ENCODE results near the gene MED13L.
A peak's percentile ranks its signal among the peaks of the same experiment; 100 is the strongest.

Gene MED13L

DNA sequence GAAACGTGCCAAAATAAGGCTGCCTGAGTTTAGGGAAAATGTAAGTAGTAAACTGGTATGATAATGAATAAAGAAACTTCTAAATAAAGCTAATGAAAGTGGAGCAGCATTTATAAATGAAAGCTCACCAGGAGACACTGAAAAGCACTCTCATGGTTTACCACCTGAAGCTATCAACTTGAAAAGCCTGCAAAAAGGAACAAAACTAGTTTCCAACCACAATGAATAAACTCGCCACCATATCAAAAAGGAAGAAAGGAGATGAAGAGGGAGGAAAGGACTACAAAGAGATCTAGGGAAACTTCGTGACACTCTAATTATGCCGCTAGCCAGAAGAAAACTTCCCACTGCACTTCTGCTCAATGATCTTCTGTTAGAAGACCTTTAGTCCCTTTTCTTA, 66.7 kb downstream of the MED13L start:
- no peak for DNase-seq (ENCODE audit: low spot score)

DNA sequence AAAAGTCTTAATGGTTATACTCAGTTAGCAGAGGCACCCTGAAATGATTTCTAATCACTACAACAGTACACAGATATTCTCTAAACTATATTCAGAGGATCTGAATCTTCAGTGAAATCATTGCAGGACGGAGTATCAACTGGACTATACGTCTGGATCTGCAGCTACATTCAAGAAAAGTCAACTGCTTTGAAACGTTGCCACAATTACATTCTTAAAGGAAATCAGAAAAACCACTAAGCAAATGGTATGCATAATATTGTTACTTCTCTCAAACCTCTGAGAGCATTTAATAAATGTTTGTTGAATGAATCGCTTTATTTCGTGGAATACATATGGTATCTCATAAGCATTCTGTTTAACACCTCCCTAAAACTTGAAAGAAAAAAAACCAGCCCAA, 67.4 kb downstream of the MED13L start:
- no peak for DNase-seq (ENCODE audit: low spot score)

DNA sequence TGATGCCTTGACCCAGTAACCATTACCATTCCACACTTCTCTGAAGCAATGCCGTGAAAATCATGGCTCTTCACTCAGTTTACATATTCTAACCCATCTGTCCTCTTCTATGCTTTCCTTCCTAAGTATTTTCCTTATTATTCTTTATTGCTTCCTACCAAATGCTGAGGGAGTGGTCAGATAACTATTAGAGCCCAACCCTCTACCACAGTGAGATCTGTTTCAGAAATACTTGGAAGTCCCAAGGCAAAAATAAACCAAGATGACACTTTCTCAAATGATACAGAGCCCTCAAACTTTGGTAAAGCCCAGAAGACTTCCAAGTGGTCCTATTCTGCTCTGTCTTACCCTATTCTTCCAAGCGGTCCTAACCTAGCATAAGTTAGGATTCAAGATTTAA, 68.0 kb downstream of the MED13L start:
- no peak for DNase-seq (ENCODE audit: low spot score)

DNA sequence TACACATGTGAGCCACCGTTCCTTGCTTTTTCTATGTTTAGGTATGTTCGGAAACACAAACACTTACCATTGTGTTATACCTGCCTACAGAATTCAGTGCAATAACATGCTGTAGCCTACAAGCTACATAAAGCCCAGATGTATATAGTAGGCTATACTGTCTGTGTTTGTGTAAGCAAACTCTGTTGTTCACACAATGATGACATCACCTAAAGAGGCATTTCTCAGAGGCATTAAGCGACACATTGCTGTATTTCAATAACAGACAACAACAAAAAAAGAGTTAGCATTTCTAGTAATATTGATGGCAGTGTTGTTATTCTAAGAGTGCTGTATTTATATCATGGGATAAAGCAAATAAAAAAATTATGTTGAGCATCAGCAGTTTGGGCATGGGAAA, 70.2 kb downstream of the MED13L start:
- no peak for DNase-seq (ENCODE audit: low spot score)

DNA sequence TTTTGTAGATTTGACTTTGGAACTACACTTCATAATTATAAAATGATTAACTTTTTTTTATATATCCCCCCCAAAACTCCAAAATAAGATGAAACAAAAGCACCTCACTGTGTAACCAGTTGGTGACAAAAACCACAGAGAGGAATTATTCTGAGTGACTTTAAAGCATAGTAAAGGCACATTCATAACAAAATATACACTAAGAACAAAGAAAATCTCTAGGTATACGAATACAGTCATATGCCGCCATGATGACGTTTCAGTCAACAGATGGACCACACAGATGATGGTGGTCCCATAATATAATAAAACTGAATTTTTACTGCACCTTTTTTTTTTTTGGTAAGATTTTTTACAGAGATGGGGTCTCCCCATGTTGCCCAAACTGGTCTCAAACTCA, 70.7 kb downstream of the MED13L start:
- no peak for DNase-seq (ENCODE audit: low spot score)

DNA sequence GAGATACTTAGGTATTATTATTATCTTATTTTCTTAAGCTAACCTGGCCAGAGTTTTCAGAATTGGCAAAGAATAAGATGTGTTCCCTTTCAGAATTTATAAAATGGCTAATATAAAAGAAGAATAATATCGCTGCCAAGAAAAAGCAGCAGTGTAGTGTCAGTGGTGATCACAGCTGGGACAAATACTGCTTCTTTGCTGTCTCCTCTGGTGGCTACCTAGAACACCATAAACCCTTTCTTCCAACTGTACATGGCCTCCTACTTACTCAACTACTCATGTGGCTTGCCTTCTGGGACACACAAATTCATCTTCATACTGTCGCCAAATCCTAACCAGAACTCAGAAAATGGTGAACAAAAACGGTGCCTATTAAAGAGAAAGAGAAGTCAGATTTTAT, 72.7 kb downstream of the MED13L start:
- DNase-seq (ENCODE audit: low spot score) = no peak

DNA sequence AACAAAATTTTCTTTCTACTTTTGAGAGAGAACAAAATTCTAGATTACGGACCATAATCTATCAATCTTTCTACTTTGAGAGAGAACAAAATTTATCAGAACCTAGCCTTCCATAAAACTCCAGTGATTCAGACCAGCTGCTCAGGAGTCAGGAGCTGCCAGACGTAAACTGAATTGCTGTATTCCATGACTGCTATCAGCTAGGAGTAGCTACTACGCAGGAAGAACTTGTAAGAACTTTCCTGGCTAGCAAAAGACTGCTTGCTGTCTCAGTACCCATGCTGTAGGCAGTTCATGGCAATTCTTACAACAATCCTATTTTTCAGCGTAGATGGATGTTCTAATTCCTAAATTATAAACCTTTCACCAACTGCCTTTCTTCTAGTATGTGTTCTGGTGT, 73.3 kb downstream of the MED13L start:
- no peak for DNase-seq (ENCODE audit: low spot score)

DNA sequence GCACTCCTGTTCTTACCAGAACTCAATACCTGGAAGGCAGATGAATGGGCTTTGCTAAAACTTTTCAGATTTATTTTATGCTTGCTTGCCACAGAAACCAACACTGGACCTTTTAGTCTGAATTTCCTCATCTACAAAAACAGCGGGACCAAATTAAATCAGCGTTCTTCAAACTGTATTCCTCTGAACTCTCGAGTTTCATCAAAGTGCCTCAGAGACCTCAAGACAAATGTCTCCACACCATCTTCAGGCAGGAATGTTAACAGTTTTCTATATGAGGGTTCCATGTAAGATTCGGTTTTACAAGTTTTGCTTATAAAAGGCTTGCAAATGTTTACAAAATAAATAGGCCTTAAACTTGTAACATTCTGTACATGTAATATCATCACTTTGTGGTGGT, 74.6 kb downstream of the MED13L start:
- no peak for DNase-seq (ENCODE audit: low spot score)

DNA sequence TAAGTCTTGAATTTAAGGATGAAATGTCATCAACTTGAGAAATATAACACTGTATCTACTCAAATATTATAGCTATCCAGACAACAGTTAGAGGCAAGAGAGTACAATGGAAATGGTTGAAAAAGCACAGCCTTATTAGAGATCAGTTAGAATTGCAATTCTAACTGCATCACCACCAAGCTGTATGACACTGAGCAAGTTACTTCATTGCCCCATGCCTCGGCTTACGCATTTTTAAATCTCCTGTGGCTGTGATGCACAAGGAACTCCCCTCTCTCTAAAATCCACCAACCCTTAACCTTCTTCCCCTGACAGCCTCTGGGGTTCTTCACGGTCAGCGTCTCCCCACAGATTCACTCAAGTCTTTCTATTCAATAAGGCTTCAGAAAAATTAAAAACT, 75.1 kb downstream of the MED13L start:
- DNase-seq (ENCODE audit: low spot score) = no peak

DNA sequence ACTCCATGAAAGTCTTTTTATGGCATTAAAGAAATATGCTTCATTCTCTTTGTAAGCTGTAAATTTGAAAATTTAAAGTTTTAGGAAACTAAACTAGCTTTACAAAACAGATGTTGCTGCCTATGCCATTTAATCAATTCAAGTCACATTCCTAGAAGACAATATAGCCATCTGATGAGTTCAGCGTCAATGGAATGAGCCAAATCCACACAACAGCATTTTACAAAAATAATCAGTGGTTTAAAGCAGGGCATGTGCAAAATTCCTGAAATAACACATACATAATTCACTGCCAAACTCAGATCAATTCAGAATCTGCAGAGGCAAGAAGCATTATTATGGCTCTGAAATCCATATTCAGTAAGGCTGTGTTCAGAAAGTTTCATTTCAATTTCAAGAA, 75.6 kb downstream of the MED13L start:
- no peak for DNase-seq (ENCODE audit: low spot score)

DNA sequence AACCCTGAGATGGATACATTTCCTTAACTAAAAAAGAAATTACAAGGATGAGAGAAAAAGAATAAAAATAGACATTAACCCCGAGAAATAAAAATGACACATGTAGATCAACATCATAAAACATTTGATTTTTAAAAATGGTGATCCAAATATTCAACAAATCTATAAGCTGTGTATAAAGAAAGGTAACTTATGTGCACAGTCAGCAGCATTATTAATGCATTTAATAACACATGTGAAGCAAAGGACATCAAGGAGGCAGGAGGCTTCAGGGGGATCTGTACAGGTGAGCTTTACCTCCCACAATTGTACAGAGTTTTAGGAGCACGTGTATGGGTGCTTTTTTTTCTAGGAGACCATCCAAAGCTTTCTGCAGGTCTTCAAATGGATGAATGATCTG, 76.1 kb downstream of the MED13L start:
- no peak for DNase-seq (ENCODE audit: low spot score)

DNA sequence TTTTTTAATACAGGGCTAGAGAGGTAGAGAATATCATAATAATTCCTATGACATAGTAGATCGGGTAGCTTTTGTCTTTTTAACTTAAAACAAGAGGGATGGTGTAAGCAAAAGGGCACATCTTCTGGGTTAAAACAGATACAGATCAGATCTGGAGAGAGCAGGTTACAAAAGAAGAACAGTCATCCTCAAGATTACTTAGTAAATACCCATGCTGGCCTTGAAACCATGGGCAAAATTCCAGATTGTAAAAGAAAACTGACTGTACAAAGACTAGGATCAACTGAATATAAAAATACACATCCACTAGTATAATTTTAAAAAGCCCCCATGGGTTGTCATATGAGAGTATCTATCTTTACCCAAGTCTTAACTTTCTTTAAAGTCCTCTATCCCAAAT, 76.7 kb downstream of the MED13L start:
- DNase-seq (ENCODE audit: low spot score) = no peak

DNA sequence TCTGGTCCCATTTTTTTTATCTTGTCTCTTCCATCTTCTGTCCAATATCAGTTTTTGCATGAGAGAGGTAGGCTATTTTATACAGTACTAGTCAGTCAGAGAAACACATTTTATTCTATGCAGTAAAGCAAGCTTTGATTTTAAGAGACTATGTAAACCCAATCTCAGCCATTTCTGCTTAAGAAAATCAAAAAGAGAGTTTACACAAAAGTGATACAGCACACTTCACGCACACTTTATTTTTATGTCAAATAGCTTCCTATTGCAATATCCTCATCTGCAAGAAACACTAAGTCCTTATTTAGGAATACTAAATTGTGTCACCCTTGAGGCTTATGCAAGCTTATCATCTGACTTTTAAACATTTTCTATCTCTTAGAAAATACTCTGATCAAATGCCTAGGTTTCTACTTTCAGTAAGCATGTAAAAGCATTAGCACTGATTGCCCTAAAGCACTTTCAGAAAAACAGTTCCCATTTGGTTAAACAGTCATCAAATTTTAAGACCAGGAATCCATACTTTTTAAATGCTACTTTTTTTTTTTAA, 78.3 kb downstream of the MED13L start:
- no peak for DNase-seq (ENCODE audit: low spot score)

DNA sequence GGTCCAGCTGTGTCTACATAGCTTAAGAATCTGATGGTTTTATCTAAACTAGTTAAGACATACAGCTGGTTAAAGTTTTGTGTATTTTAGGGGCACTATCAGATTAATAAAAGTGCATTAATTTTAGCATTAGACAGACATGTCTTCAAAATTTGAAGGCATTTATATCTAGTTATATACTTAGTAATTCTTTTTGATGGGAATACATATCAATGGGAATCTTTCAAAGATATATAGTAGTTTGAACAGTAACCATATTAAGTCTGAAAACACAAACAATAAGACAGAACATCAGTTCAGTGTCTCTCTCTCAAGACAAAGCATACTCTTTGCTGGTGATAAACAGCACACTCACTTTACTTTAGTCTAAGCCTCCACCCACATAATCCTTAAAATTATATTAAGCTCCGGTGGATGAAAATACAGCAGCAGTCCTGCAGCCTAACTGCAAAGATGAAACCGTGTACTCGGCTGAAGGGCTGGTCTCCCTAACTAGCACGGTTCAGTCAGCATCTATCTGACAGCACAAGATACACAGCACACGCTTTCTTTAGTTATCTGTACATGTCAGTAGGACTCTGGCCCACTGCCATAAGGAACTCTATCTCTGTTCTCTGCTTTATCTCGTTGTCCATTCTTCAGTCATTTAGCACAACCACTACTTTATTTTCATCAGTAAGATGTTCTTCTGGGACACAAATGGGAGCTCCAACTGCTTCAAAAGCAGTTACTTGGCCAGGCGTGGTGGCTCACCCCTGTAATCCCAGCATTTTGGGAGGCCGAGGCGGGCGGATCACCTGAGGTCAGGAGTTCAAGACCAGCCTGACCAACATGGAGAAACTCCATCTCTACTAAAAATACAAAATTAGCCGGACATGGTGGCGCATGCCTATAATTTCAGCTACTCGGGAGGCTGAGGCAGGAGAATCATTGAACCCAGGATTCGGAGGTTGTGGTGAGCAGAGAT, 80.5 kb downstream of the MED13L start:
- no peak for DNase-seq (ENCODE audit: low spot score)

DNA sequence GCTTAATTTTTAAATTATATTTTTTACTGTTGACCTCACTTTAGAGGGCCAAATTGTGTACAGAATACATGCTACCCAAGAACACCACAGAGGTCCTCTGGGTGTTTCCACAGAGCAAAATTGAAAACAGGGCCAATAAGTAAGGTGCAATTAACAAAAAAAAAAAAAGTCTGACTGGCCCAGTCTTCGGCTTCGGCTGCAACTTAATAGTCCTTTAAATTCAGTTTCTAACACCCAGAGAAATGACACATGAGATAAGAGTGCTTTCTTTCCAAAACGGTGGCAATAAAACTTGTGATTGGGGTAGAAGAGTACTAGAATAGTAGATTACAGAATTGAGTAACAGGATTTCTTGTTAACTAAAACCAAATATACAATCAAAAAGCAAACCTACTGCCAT, 81.3 kb downstream of the MED13L start:
- DNase-seq (ENCODE audit: low spot score) = no peak

DNA sequence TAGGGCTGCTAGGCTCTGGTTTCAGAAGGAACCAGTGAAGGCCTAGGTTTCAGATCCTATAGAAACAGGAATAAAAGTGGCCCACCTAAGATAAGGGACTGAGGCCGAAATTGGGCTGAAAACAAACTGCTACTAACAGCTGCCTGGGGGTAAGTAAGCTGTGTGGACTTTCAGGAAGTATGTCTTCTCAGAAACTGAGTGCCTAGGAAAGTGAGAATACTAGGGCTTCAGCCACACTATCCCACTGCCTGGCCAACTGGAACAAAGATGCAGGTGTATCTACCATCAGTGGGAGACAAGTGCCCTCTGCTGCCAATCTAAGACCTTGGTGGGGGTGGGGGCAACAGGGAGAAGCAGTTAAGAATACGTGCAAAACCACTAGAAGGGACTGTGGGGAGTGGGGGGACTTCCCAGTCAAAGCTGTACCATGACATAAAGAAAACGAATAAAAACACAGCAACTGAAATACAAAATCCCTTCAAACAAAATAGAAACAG, 82.5 kb downstream of the MED13L start:
- DNase-seq (ENCODE audit: low spot score) = peak; percentile 30

DNA sequence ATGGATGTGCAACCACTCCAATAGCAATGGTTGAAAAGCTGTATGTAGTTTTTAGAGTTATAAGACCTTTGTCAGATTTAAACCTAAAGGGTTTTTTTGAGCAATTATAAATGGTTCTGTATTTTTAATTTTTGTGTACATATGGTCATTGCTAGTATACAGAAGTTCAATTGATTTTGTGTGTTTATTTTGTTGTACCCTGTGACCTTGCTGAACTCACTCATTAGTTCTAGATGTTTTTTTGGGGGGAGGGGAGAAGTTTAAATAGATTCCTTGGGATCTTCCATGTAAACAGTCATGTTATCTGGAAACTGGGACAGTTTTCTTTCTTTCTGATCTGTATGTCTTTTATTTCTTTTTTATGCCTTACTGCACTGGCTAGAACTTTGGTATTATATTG, 87.8 kb downstream of the MED13L start:
- no peak for DNase-seq (ENCODE audit: low spot score)

DNA sequence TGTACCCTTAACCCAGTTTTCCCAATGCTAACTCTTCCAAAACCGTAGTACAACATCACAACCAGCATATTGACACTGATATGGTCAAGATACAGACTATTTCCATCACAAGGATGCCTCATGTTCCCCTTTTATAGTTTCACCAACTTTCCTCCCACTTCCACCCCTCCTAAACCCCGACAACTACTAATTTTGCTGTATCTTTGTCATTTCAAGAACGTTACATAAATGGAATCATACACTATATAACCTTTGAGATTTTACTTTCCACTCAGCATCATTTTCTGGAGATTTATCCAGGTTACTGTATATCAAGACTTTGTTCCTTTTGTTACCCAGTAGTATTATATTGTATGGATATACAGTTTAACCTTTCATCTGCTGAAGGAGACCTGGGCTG, 88.9 kb downstream of the MED13L start:
- no peak for DNase-seq (ENCODE audit: low spot score)

DNA sequence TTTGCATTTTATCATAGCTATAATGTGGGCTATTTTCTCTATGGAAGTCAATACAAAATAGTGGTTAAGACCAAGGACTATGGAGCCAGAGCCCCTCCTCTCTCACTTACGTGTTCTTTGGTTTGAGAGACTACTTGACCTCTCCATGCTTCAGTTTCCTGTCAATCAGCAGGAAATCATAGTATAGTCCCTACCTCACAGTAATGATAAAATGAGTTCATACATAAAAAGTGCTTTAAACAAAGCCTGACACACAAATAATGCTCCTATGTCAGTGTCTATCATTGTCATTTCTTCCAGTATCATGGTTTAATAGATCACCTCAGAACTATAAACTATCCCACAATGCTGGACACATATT, 90.4 kb downstream of the MED13L start:
- DNase-seq (ENCODE audit: low spot score) = no peak

DNA sequence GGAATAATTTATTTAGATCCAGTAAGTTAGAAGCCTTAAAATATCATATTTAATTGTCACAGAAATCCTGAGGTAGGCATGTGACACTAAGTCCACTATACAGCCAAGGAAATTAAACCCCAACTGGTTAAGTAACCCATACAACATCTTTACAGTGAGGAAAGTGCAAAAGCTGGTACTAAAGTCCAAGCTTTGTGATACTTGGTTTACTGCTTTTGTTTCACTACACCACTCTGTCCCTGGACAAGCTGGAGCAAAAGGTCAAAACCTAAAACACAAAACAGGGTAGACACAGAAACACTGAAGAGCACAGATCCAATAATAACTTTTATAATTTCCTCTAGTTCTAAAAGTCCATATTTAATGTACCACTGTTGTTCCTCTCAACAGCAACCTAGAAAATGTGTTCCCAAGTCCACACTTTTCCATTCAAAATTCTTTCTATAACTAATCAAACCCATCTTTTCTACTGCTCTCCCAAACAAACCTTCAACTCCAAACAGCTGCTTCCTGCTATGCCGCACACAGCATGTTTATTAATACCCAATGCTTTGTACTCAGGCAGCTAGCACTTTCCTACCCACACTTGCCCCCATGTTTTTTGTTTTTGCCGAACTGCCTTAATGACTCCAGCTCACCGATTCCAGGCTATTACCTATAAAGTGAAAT, 90.9 kb downstream of the MED13L start:
- no peak for DNase-seq (ENCODE audit: low spot score)

DNA sequence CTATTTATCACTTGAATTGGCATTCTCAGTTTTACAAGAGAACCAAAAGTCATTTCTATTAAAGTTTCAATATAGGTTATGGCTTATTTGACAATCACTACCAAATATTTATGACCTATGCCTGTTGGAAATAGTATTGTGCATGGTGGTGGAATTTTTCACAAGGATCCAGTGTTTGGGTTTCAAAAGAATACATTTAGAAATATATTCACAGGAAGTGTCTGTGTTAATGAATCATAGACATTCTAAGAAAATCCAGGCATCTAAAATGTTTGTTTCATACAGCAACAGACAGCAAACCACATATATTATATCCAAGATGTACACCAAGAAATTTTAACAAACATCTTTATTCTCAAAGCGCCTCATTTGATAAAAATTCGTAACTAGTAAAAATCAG, 92.7 kb downstream of the MED13L start:
- DNase-seq (ENCODE audit: low spot score) = no peak

DNA sequence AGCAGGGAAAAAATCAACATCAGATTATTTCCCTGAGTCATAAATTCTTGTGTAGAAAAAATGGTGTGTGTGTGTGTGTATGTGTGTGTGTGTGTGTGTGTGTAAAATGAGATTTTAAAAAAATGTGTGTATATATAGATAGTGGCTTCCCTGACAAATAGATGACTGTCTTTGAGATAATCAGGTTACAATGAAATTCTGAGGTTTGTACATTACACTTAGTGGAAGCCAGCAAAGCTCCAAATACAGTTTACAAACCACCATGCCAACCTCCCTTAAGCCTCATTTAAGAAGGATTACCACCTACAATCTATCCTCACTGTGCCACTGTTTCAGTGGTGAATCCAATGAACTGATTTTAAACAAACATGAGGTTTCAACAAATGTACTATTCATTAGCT, 93.8 kb downstream of the MED13L start:
- no peak for DNase-seq (ENCODE audit: low spot score)

DNA sequence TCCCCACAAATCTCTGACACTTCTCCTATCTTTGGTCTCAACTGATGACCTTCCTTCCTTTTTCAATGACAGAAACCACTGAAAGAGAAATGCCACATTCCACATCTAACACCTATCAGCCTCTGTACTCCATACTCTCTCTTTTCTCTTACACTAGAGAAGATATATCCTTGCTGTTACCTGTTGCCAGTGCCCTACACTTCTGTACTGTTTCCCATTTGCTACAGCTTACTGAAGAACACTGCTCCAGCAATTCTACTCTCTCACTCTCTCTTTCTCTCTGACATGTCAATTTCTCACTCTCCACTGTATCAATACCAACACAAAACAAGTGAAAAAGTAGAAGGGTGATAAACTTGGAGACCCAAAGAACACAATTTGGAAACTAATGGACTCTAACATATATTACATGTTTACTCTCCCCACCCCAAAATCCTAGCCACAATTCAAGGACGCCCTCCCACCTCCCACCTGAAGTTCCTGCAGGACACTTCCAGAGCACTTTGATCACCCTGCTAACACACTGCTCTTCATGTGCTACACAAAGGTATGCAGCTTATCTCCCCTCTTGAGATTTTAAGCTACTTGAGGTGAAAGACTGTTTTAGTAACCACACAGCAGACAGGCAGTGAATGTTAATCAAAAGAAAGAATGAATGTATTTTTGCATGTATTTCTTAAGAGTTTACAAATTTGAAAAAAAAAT, 95.0 kb downstream of the MED13L start:
- DNase-seq (ENCODE audit: low spot score) = no peak

All from CD4-positive, alpha-beta T cell treated with Interleukin-6 at 100 ng/mL for 8 hours (primary cell).